Measurements from ENCODE around the gene HHAT. TPM values are rescaled to one million over a fixed set of nuclear protein-coding genes. Genes with fewer than 3 reads are reported as not detected.

HHAT gene
- total and polyA plus RNA-seq, 2 of the 4 experiments (the other 2 are of a cell fraction) = 1.7 to 2.5 TPM

DNA sequence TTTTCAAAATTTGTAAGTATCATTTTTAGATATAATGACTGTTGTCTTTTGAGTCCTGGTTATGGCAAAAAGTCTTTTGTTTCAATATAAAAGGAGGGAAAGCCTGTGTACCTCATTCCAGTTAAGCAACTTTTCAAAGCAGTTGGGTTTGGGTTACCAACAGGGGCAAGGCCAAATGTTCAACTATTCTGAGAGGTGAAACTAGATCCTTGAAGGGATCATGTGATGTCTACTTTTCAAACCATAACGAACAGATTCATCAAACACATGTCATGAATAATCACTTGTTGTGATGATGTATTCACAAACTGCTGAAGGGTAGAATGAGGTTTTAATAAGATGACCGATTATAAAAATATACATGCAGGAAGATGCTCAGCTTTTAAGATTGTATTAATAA lies 171.3 kb downstream of the HHAT start:
- CTCF ChIA-PET = no interaction called here
- in situ Hi-C loops (cut with MboI; ENCODE audit: low sequenced_read_pairs) = no loop called here
- no peak overlapping the region for H2BK5ac ChIP-seq (ENCODE audit: low read depth, low read length, poor library complexity, severe bottlenecking)

More for the DNA sequence above, 171.3 kb downstream of the HHAT start:
- intact Hi-C loops (cut with micrococcal nuclease) = no loop called here
- H3K18ac ChIP-seq (ENCODE audit: low read depth, low read length) = no peak overlapping the region
- H3K36me3 ChIP-seq (ENCODE audit: control insufficient read depth, insufficient read depth, low read length) = no peaks in the 10 kb centered on the region
- H3K9me1 ChIP-seq (ENCODE audit: insufficient read depth, low read length) = no peaks in the 10 kb centered on the region
- H3K14ac ChIP-seq (replicated peaks; ENCODE audit: low read depth, low read length) = no peak overlapping the region
- H4K91ac ChIP-seq (ENCODE audit: insufficient read depth, low read depth, low read length) = no peak overlapping the region
- no peak overlapping the region for H4K5ac ChIP-seq (ENCODE audit: low read depth, low read length)
- H3K27ac ChIP-seq (ENCODE audit: insufficient read depth, low read length) = no peak overlapping the region
- H4K20me1 ChIP-seq (ENCODE audit: insufficient read depth, low read length) = no peaks in the 10 kb centered on the region
- no peak overlapping the region for H3K4me2 ChIP-seq (ENCODE audit: low read depth, low read length)
- DNase-seq (peak; percentile 11), ATAC-seq (ENCODE audit: low read depth) (no peak)
- no peak overlapping the region for H2BK120ac ChIP-seq (ENCODE audit: low read depth, low read length)
- no peak overlapping the region for H4K8ac ChIP-seq (ENCODE audit: low read depth in 2 of 2, low read length in 2 of 2)
- no peak overlapping the region for H3K23ac ChIP-seq (ENCODE audit: low read depth, low read length)
- no peak overlapping the region for H2AK5ac ChIP-seq (ENCODE audit: low read depth, low read length)
- no peaks in the 10 kb centered on the region for H3K27me3 ChIP-seq (ENCODE audit: control insufficient read depth, insufficient read depth, low read length)
- H2AK9ac ChIP-seq (replicated peaks; ENCODE audit: low read depth, low read length, poor library complexity) = no peak overlapping the region
- H2AFZ ChIP-seq (replicated peaks; ENCODE audit: low read length, poor library complexity) = no peak overlapping the region
- no peaks in the 10 kb centered on the region for H3K79me1 ChIP-seq (ENCODE audit: low read depth in 1 of 2, low read length in 2 of 2)
- dilution Hi-C loops (cut with HindIII; ENCODE audit: low sequenced_read_pairs, unreplicated experiment) = no loop called here
- H3K4me3 ChIP-seq (ENCODE audit: insufficient read depth, low read depth, low read length) = no peak overlapping the region
- WGBS, 2 experiments (ENCODE audit: extremely low coverage in 2 of 2, insufficient read length in 1 of 2) = no CpG with 5 or more reads among the region's 2 CpGs
- POLR2A ChIA-PET (ENCODE audit: unreplicated experiment) = no interaction called here
- no peak for TF ChIP-seq FOS (IDR thresholded peaks at IDR 0.05; ENCODE audit: low read depth, low read length)
- no peak for TF ChIP-seq POLR2A (IDR thresholded peaks at IDR 0.05; ENCODE audit: low read depth, low read length)
- TF ChIP-seq, protein P1, sequence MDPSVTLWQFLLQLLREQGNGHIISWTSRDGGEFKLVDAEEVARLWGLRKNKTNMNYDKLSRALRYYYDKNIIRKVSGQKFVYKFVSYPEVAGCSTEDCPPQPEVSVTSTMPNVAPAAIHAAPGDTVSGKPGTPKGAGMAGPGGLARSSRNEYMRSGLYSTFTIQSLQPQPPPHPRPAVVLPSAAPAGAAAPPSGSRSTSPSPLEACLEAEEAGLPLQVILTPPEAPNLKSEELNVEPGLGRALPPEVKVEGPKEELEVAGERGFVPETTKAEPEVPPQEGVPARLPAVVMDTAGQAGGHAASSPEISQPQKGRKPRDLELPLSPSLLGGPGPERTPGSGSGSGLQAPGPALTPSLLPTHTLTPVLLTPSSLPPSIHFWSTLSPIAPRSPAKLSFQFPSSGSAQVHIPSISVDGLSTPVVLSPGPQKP (IDR thresholded peaks at IDR 0.05; ENCODE audit: borderline replicate concordance, low read depth, low read length) = no peak
- TF ChIP-seq, protein P2, sequence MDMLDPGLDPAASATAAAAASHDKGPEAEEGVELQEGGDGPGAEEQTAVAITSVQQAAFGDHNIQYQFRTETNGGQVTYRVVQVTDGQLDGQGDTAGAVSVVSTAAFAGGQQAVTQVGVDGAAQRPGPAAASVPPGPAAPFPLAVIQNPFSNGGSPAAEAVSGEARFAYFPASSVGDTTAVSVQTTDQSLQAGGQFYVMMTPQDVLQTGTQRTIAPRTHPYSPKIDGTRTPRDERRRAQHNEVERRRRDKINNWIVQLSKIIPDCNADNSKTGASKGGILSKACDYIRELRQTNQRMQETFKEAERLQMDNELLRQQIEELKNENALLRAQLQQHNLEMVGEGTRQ (IDR thresholded peaks at IDR 0.05; ENCODE audit: low read depth, low read length) = no peak
- TF ChIP-seq RFX5 (IDR thresholded peaks at IDR 0.05; ENCODE audit: low read depth, low read length) = no peak
- no peak for TF ChIP-seq MXI1 (IDR thresholded peaks at IDR 0.05; ENCODE audit: borderline replicate concordance, low read depth, low read length)
- TF ChIP-seq, protein P3, sequence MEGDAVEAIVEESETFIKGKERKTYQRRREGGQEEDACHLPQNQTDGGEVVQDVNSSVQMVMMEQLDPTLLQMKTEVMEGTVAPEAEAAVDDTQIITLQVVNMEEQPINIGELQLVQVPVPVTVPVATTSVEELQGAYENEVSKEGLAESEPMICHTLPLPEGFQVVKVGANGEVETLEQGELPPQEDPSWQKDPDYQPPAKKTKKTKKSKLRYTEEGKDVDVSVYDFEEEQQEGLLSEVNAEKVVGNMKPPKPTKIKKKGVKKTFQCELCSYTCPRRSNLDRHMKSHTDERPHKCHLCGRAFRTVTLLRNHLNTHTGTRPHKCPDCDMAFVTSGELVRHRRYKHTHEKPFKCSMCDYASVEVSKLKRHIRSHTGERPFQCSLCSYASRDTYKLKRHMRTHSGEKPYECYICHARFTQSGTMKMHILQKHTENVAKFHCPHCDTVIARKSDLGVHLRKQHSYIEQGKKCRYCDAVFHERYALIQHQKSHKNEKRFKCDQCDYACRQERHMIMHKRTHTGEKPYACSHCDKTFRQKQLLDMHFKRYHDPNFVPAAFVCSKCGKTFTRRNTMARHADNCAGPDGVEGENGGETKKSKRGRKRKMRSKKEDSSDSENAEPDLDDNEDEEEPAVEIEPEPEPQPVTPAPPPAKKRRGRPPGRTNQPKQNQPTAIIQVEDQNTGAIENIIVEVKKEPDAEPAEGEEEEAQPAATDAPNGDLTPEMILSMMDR (conservative IDR thresholded peaks at IDR 0.05; ENCODE audit: low read depth, low read length) = no peak
- no peak for TF ChIP-seq BHLHE40 (IDR thresholded peaks at IDR 0.05; ENCODE audit: low read depth, low read length)
- H3K9me3 ChIP-seq (ENCODE audit: control insufficient read depth, insufficient read depth, low read length) = no peaks in the 10 kb centered on the region
- no peak overlapping the region for H3K56ac ChIP-seq (ENCODE audit: extremely low read depth, insufficient read depth, low read length)
- BruUV-seq (replicated peaks) = no TSS peak
- H3K4me1 ChIP-seq (ENCODE audit: control insufficient read depth, insufficient read depth, low read length) = no peaks in the 10 kb centered on the region; the same call in 1 of the 2 replicates
- no peak overlapping the region for H3K9ac ChIP-seq (ENCODE audit: low read depth, low read length)
- no peak overlapping the region for H3K4ac ChIP-seq (ENCODE audit: low read depth, low read length)
- H2BK15ac ChIP-seq (ENCODE audit: low read depth, low read length) = no peak overlapping the region
- no peak overlapping the region for H2BK20ac ChIP-seq (ENCODE audit: low read depth, low read length)
